ENCODE results near the gene CADM1.
A peak's percentile ranks its signal among the peaks of the same experiment; 100 is the strongest.

CADM1 gene

DNA sequence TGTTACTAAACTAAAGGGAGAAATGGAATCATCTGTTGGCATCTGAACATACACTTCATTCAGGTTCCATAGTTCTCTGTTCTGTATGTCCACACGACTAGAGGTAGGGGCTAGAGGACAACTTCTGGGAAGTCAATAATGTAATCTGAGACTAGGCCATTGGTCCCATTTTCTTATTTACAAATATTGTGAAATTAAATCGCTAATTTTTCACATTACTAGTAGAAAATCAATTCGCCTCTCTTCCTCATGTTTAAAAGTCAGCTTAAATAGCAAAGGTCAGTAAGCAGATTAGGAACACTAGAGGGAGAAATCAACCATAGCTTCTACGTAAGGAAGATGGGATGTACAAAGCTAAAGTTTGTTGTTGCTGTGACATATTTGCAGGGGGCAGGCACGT lies 59.7 kb downstream of the CADM1 start:
- no peak for DNase-seq (ENCODE audit: low spot score)

DNA sequence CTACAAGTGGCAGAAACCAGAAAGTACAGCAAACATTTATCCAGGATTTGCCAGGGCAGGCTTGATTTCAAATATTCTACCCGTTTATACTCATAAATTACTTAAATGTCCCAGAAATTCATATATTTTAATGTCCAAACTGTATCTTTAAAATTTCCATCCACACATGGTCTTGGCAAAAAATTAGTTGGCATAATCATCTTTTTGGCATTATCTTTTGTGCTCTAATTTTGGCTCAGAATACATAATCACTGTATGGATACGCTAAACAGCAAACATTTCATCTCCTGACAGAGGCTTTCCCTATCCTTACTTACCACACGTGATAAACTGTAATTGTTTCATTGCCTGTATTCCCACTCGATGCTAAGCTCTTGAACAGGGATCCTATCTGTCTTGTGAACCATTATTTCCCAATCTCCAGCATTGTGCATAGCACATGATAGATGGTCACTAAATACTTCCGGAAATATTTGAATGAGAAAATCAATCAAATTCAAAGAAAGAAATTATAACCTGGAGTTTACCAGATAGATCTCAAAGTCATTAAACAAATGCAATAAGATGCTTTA lies 64.2 kb downstream of the CADM1 start:
- DNase-seq (ENCODE audit: low spot score): no peak

DNA sequence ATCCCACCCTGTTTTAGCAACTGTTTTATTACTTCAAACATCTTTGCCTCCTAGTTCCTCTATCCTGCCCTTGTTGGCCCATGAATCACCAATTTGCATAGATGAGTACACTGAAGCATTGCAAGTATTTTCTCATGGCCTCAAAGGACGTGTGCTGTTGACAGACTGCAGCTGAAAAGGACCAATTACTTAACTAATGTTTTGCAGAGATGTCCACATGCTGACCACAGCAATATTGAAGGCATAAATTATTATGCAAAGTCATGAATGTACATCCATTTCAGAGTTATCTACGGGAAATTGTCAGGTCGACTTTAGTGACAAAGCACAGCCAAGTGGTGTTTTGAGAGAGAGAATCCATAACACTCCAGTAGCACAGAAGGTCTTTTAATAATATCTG lies 64.8 kb downstream of the CADM1 start:
- no peak for DNase-seq (ENCODE audit: low spot score)

DNA sequence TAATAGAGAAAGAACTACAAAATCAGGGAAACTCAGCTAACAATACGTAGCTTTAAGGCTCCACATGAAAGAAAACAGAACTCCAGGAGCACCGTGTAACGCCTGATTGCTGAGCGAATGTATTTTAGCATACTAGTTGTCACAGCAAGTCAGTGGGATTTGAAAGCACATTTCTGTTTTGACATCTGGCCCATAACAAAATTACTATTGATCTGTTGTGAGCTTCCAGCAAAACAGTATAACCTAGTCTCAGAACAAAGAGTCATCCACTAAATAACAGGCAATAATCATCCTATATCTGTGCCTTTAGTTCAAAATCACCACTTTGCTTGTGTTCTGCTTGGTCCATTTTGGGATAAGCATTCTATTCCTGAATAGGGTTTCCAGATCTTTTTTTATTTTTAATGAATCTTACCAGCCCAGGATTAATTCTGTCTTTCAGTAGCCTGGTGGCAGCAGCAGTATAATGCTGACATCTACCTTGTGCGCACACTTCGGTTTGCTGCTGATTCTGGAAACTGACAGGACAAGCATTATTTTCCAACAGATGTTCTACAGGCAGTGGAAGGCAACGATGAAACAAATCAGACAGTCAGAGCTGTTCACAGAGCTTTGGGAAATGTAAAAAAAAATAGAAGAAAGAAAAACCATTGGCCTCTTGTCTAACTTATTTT lies 66.2 kb downstream of the CADM1 start:
- no peak for DNase-seq (ENCODE audit: low spot score)

DNA sequence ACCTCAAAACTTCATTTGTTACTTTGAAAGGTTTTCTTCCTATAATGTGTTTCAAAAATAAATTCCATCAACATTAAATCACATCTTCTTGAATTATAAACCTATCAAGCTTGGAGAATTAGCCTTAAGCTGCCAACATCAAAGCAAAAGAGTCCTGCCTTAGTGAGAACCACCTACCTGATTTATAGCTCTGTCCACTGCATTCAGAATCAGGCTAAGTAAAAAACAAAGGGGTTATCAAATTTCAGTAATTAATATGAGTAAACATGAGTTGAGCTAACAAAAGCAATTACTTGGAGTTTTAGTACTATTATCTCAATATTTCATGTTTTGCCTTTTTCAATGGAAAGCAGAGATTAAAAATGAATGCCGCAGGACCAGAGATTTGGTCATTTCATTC lies 73.9 kb downstream of the CADM1 start:
- DNase-seq (ENCODE audit: low spot score): no peak

DNA sequence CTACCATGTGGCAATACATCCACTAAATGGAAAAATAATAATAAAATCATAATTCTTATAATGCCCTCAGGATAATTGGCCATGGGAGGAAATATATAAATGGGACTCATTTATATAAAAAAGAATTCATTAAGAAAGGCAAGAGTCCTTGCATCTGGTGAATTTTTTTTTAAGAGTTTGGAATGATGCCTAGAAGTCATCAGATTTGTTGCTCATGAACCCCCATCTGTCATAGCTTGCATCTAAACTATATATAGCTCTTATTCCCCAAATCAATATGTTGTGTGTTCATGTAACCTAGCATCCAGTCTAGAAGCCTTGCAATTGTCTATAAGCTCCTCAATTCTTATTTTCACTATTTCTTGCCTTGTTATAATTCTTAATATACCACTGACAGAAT lies 75.9 kb downstream of the CADM1 start:
- no peak for DNase-seq (ENCODE audit: low spot score)

DNA sequence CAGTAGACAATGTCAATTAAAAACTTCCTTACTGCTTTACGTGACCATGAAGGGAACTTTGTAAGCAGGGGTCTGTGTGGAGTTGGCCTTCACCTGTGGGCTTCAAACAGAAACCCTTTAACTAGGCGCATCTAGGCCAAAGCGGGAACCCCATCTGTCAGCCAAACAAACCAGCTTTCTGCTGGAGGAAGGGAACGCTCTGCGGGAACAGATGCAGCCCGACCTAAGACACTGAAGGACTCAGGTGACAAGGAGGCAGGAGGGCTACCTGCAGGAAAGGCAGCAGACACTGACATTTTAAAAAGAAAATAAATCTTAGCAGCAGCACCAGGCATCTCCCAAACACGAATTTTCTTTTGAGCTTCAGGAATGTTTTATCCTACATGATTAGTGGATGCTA lies 78.4 kb downstream of the CADM1 start:
- DNase-seq (ENCODE audit: low spot score): no peak

DNA sequence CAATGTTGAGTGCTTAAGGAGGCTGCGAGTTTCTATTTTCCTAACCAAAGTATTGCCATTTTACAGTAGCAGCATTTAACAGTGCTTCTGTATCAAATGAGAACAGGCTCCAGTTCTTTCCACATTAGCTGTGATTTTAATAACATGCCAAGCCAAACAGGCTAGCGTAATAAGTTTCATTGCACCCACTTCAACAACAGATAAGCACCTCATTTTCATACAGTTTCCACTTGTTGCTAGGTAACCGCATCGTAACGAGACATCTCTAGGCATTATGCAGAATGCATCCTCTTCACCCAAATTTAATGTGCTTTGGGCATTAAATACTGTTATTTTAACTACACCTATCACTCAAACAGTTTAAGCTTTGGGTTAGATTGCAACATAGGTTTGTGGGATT lies 79.0 kb downstream of the CADM1 start:
- no peak for DNase-seq (ENCODE audit: low spot score)

DNA sequence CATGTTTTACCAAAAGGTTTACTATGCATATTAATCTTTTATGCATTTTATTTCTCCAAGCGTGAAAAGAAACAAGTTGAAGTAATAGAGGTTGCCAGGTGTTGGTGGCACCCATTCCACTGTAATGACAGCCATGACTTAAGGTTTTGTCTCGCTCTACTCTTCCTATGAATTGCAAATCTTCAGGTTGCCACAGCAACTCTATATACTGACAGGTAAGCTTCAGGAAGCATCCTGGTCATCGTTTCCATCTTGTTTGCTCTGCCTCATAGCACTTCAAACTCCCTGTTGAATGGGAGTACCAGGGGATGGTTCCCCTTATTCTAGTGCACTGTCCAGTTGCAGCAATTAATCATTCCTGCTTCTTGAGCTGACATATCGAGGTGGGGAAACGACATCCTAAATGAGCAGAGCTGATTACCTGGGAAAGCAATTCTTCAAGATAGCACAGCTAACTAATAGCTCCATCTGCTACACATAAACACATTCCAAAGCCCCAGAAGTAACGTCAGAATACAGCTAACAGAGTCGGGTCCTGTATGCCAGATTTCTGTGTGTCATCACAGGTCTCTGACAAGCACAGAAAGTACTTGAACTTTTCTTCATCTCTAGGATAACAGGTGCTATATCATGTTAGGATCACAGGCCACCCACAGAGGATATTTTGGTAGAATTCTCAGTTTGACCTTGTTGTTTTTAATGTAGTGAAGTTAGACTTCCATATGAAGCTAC lies 80.3 kb downstream of the CADM1 start:
- no peak for DNase-seq (ENCODE audit: low spot score)

DNA sequence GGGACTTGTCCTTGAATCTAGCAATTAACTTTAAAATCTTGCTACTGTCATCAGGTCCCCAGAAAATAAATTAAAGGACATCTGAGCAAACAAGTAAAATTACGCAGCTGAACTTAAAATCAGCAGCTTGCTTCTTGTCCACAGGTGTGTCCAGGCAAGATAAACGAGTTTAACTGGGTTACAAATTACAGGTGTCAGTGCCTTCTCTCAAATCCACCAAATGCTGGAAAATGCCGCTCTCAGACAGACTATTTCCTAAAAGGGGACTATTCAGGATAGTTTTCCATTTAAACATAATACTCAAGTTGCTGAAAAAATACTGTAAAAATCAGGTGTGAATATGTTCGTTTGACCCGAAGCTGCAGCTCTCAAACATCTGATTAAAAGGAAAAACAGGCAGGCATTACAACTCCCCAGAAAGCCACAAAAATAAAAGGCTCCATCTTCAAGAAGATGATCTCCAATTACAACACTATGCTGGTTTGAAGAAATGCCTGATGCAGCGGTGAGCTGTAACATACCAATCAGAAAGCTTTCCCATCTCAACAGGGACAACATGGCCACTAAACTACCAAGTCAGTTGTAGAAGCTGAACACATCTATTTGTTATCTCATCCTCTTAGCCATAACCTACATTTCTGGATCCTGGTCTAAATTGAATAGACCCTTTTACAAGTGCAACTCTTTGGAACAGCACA lies 82.1 kb downstream of the CADM1 start:
- no peak for DNase-seq (ENCODE audit: low spot score)

DNA sequence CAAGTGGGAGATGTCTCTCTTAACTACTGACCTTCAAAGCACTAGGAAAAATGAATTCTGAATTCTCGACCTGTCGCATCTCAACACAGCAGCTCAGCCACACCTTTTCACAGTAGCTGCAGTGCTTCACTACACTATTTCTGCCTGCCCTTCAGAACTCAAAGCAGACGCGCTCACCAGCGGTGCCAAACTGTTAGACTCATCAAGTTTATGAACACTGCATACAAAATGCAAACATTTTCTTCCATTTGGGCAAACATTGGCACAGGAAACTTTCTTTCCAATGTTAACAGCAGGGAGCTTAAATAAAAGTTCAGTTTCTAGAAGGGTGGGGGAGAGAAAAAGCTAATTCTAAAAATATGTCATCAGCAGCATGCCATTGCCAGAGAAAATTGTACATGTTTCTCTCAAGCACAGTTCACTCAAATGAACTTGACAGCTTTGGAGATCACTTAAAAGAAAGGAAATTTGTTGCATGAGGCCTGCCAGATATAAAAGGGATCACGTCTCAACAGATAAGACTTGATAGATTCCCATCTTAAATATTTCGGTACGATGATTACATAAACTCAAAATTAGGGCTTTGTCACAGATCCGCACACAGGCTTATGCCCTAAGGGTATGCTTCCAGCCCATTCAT lies 82.7 kb downstream of the CADM1 start:
- DNase-seq (ENCODE audit: low spot score): no peak

DNA sequence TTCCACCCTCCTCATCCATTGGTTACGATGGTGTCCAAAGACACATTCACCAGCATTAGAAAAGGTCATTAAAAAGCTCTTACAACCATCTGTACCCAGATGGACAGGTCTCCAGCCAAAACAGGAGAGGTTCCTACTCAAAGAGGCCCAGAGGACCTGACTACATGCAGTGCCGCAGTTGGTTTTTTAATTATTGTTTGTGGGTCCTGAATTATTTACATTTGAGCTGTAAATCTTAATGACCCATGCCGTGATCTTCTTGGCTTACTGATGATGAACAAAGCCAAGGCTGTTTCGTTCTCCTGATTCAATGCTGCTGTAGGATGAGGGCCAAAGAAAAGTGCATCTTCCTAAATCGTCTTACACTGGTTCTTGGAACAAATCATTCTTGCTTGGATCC lies 83.7 kb downstream of the CADM1 start:
- DNase-seq (ENCODE audit: low spot score): no peak

DNA sequence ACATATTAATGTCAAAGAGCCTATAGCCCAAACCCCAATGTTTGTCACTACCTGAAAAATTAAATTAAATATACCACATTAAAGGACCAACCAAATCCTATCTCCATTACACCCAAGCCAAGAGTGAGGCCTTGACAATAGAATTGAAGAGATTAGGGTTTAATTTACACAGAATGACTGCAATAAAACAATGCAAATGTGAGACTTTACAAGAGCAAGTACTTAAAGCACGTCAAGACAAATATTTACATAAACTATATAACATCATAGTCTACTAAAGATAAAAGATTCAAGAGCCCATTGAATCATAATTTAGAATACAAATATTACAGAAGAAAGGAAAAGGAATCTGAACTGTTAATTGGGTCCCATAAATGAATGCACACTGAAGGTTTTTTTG lies 85.6 kb downstream of the CADM1 start:
- DNase-seq (ENCODE audit: low spot score): no peak

DNA sequence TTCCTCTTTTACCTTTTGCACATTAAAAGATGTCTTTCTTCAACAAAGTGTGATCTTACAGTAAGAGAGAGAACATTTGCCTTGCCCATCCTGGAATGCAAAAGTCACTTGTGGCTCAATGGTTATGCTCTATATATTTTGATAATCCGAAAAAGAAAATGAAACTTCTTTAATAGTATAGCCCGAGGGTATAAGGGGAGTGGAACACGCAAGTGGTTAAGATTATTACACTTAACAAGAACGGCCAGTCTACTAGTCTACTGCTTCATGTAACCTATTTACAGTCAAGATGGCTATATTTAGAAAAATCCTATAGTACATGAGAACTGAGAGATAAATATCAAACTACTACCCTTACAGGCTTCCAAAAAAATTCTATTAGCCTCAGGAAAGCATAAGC lies 86.1 kb downstream of the CADM1 start:
- no peak for DNase-seq (ENCODE audit: low spot score)

DNA sequence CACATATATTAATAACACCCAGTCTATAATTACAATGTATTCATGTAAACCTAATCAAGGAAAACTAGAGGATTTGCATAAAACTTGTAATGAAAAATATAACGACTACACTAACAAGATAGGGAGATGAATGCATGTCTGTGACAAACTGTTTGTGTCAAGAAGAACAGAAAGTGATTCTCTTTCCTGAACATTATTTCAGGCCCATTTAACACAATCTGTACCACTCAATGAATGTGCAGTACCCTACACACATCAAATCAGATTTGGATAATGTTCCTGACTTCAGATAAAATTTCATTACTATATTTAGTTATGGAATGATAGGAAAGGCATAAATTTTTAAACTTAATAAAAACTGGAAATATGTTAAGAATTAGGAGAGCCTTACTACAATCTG lies 93.1 kb downstream of the CADM1 start:
- no peak for DNase-seq (ENCODE audit: low spot score)

DNA sequence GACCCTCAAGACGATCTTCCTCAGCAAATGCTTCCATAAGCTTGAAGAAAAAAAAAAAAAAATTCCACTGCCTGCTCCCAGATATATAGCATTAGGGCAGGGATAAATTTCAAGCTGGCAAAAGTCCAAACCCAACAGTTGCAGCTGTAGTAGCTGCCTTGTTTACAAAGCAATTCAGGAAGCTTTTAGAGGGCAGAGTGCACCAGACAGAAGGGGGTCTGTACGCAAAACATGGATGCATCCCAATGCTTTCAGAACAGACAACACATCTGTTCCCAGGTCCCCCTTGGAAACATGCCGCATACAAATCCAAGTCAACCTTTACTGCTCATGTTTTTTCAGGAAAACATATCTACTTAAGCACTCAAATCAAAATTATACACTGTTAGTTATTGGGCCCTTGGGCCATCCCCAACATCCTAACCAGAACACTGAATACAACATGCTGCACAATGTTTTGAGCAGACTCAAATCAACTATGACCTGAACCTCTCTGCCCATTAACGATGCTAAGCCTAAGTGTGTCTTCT lies 94.5 kb downstream of the CADM1 start:
- no peak for DNase-seq (ENCODE audit: low spot score)

DNA sequence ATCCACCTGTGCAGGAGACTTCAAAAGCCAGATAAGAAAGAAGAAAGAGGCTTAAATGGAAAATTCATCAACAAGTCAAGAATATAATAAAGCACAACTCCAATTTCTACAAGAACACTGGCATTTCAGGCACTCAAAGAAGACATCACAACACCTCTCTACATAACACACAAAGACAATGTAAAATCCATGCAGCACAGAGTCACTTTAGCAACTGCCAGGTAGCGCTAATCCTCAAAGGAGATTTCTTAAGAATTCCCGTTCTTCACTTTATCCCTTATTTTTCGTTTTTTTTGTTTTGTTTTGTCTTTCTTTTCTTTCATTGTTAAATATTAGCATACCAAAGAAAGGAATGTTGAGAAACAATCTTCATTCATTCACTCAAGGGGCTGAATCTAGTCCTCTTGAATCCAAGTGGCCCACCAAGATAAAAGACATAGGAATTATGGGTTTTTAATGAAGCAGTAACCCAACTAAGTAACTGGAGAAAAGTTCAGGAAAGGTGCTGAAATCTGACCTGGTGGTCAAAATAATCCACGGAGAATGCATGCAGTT lies 95.0 kb downstream of the CADM1 start:
- no peak for DNase-seq (ENCODE audit: low spot score)

DNA sequence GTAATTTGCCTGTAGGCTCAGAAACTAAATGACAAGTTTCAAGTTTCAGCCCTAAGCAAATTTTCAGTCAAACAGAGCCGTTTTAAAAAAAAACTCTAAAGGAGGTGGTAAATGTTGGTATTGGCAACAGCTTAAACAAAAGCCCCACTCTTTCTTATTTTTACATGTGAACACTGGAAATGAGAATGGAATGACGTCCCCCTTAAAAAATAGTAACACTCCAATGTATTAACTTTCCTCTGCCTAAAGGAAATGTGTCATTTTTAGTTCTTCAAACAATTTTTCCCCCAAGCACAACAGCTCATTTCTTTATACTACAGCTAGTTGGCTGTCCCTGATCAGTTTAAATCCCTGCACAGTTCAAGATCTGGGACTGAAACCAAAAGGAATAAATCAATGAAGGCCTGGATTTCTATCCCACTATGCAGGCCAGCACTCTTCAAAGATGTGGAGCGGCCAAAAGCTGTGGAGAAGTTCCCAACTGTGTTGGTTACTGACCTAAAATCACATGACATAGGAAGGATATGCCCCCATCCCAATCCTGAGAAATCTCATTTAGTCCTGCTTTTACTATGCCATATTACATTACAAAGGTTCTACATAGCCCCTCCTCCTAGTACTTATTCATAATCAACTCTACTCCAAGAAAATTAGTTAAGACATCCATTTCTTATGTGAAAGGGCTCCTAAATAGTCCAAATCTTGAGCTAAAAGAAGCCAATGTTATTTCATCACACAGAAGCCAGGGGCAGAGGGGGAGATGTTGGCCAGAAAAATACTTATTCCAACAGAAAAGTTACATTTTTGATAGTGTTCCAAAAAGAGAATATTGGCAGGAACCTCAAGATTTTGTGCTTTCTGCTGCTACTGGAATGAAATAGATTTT lies 95.9 kb downstream of the CADM1 start:
- DNase-seq (ENCODE audit: low spot score): peak; percentile 13

DNA sequence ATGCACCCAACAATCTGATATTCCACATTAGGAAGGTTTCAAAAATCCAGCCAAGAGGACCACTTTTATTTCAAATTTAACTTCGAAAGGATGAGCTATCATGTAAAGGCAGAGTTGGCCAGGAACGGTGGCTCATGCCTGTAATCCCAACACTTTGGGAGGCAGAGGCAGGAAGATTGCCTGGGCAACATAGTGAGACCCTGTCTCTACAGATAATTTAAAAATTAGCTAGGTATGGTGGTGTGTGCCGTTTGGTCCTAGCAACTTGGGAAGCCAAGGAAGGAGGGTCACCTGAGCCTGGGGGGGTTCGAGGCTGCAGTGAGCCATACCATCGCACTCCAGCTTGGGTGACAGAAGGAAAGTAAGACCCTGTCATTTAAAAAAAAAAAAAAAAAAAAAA lies 96.7 kb downstream of the CADM1 start:
- DNase-seq (ENCODE audit: low spot score): no peak

DNA sequence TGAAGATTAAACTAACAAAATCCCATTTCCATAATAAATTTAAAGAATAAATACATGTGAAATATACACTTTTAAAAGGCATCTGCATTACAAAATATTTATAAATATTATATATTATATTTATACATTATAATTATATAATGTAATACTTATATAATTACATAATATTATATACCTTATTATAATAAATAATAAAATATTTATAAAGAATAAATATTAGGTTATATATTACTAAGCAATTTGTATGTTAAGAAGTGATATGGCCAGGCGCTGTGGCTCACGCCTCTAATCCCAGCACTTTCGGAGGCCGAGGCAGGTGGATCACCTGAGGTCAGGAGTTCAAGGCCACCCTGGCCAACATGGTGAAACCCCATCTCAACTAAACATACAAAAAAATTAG lies 97.8 kb downstream of the CADM1 start:
- no peak for DNase-seq (ENCODE audit: low spot score)
